ENCODE results near the gene ZDHHC14. TPM values are rescaled to one million over a fixed set of nuclear protein-coding genes. Genes with fewer than 3 reads are reported as not detected.
"Not testable (repeated sequence)": the region's sequence is repeated elsewhere in the genome, so short reads cannot be mapped to it uniquely, and the experiment has no call there.

ZDHHC14 gene
- total RNA-seq, 1 donor = 1.6 TPM

GRCh38 chr6:157372501-157373280, 8.3 kb upstream of the ZDHHC14 start:
- Histone ChIP-seq H3K9me3 (ENCODE audit: low read depth, low read length) (no peaks in the 10 kb centered on the region), H3K4me3 (ENCODE audit: low read length) (no peak overlapping the region), H3K4me1 (ENCODE audit: insufficient read depth, low read length) (peaks cover 11% of the 10 kb centered on the region), H3K27me3 (ENCODE audit: insufficient read depth, low read length) (peaks cover 14% of the 10 kb centered on the region)

GRCh38 chr6:157374889-157375443, 6.0 kb upstream of the ZDHHC14 start:
- peaks cover 14% of the 10 kb centered on the region for H3K27me3 ChIP-seq (ENCODE audit: insufficient read depth, low read length)
- H3K4me3 ChIP-seq (ENCODE audit: low read length) = no peak overlapping the region
- H3K9me3 ChIP-seq (ENCODE audit: low read depth, low read length) = no peaks in the 10 kb centered on the region
- H3K4me1 ChIP-seq (ENCODE audit: insufficient read depth, low read length) = peaks cover 4% of the 10 kb centered on the region

- peaks cover 4% of the 10 kb centered on the region for H3K4me1 ChIP-seq (ENCODE audit: insufficient read depth, low read length)
- no peaks in the 10 kb centered on the region for H3K9me3 ChIP-seq (ENCODE audit: low read depth, low read length)
- H3K27me3 ChIP-seq (ENCODE audit: insufficient read depth, low read length) = peaks cover 9% of the 10 kb centered on the region
- H3K4me3 ChIP-seq (ENCODE audit: low read length) = no peak overlapping the region
Measured at GRCh38 chr6:157376241-157376640, 4.7 kb upstream of the ZDHHC14 start.

- Histone ChIP-seq H3K9me3 (ENCODE audit: low read depth, low read length) (no peaks in the 10 kb centered on the region), H3K4me3 (ENCODE audit: low read length) (no peak overlapping the region), H3K4me1 (ENCODE audit: insufficient read depth, low read length) (peaks cover 4% of the 10 kb centered on the region), H3K27me3 (ENCODE audit: insufficient read depth, low read length) (peaks cover 5% of the 10 kb centered on the region)
Measured at GRCh38 chr6:157376706-157377230, 4.2 kb upstream of the ZDHHC14 start.

- Histone ChIP-seq H3K9me3 (ENCODE audit: low read depth, low read length) (no peaks in the 10 kb centered on the region), H3K27me3 (ENCODE audit: insufficient read depth, low read length) (peaks cover 5% of the 10 kb centered on the region), H3K4me3 (ENCODE audit: low read length) (peak overlapping the region; percentile 97)
Measured at GRCh38 chr6:157379656-157380457, 1.1 kb upstream of the ZDHHC14 start.

GRCh38 chr6:157380458-157380778, 572 bp upstream of the ZDHHC14 start:
- Histone ChIP-seq H3K4me1 (ENCODE audit: insufficient read depth, low read length) (peaks cover 16% of the 10 kb centered on the region), H3K9me3 (ENCODE audit: low read depth, low read length) (no peaks in the 10 kb centered on the region), H3K4me3 (ENCODE audit: low read length) (peak overlapping the region; percentile 97), H3K27me3 (ENCODE audit: insufficient read depth, low read length) (peaks cover 5% of the 10 kb centered on the region)

More at GRCh38 chr6:157379656-157380457, 1.1 kb upstream of the ZDHHC14 start:
- H3K4me1 ChIP-seq (ENCODE audit: insufficient read depth, low read length) = peaks cover 16% of the 10 kb centered on the region

- Histone ChIP-seq H3K4me1 (ENCODE audit: insufficient read depth, low read length) (peaks cover 16% of the 10 kb centered on the region), H3K4me3 (ENCODE audit: low read length) (peak overlapping the region; percentile 97), H3K27me3 (ENCODE audit: insufficient read depth, low read length) (peaks cover 5% of the 10 kb centered on the region), H3K9me3 (ENCODE audit: low read depth, low read length) (no peaks in the 10 kb centered on the region)
Measured at GRCh38 chr6:157381631-157382621, 936 bp downstream of the ZDHHC14 start.

GRCh38 chr6:157382821-157383220, 1.8 kb downstream of the ZDHHC14 start:
- Histone ChIP-seq H3K27me3 (ENCODE audit: insufficient read depth, low read length) (peaks cover 5% of the 10 kb centered on the region), H3K4me3 (ENCODE audit: low read length) (no peak overlapping the region), H3K9me3 (ENCODE audit: low read depth, low read length) (no peaks in the 10 kb centered on the region), H3K4me1 (ENCODE audit: insufficient read depth, low read length) (peaks cover 16% of the 10 kb centered on the region)

- Histone ChIP-seq H3K27me3 (ENCODE audit: insufficient read depth, low read length) (peaks cover 5% of the 10 kb centered on the region), H3K4me1 (ENCODE audit: insufficient read depth, low read length) (peaks cover 16% of the 10 kb centered on the region), H3K9me3 (ENCODE audit: low read depth, low read length) (no peaks in the 10 kb centered on the region), H3K4me3 (ENCODE audit: low read length) (no peak overlapping the region)
Measured at GRCh38 chr6:157383471-157383870, 2.5 kb downstream of the ZDHHC14 start.

- H3K4me1 ChIP-seq (ENCODE audit: insufficient read depth, low read length) = peaks cover 12% of the 10 kb centered on the region
- not testable (repeated sequence) for H3K27me3 ChIP-seq (ENCODE audit: insufficient read depth, low read length); H3K4me3 ChIP-seq (ENCODE audit: low read length); H3K9me3 ChIP-seq (ENCODE audit: low read depth, low read length)
Measured at GRCh38 chr6:157384962-157385361, 4.0 kb downstream of the ZDHHC14 start.

- Histone ChIP-seq H3K9me3 (ENCODE audit: low read depth, low read length) (peaks cover 7% of the 10 kb centered on the region), H3K4me1 (ENCODE audit: insufficient read depth, low read length) (peaks cover 12% of the 10 kb centered on the region), H3K27me3 (ENCODE audit: insufficient read depth, low read length) (peaks cover 5% of the 10 kb centered on the region), H3K4me3 (ENCODE audit: low read length) (no peak overlapping the region)
Measured at GRCh38 chr6:157385482-157385881, 4.5 kb downstream of the ZDHHC14 start.

GRCh38 chr6:157386023-157386422, 5.0 kb downstream of the ZDHHC14 start:
- peaks cover 5% of the 10 kb centered on the region for H3K27me3 ChIP-seq (ENCODE audit: insufficient read depth, low read length)
- peaks cover 12% of the 10 kb centered on the region for H3K4me1 ChIP-seq (ENCODE audit: insufficient read depth, low read length)
- H3K9me3 ChIP-seq (ENCODE audit: low read depth, low read length) = peaks cover 13% of the 10 kb centered on the region
- no peak overlapping the region for H3K4me3 ChIP-seq (ENCODE audit: low read length)

- Histone ChIP-seq H3K4me3 (ENCODE audit: low read length) (no peak overlapping the region), H3K9me3 (ENCODE audit: low read depth, low read length) (peaks cover 17% of the 10 kb centered on the region), H3K27me3 (ENCODE audit: insufficient read depth, low read length) (peaks cover 5% of the 10 kb centered on the region), H3K4me1 (ENCODE audit: insufficient read depth, low read length) (peaks cover 12% of the 10 kb centered on the region)
Measured at GRCh38 chr6:157386454-157386853, 5.5 kb downstream of the ZDHHC14 start.

GRCh38 chr6:157388924-157389323, 7.9 kb downstream of the ZDHHC14 start:
- H3K9me3 ChIP-seq (ENCODE audit: low read depth, low read length) = peaks cover 19% of the 10 kb centered on the region
- no peaks in the 10 kb centered on the region for H3K27me3 ChIP-seq (ENCODE audit: insufficient read depth, low read length)
- no peak overlapping the region for H3K4me3 ChIP-seq (ENCODE audit: low read length)

More at GRCh38 chr6:157388924-157389323, 7.9 kb downstream of the ZDHHC14 start:
- H3K4me1 ChIP-seq (ENCODE audit: insufficient read depth, low read length) = peaks cover 6% of the 10 kb centered on the region
